Mesothelial cell of epicardium (in vitro differentiated cells): ENCODE results near the gene RCAN2. TPM values are rescaled to one million over a fixed set of nuclear protein-coding genes. Genes with fewer than 3 reads are reported as not detected.

Experiments
- DNase-seq, 2 experiments: peaks; one replicate each; pipeline ENCODE4 v3.0.0; 2021; ENCODE audit warnings: low spot score in 2 of 2; ENCODE audit not compliant: unreplicated experiment in 2 of 2
- H3K27ac Mint-ChIP-seq: 2 replicates; pipeline ENCODE4 v1.8.0; 2021; ENCODE audit warnings: mixed read lengths
- H3K27me3 Mint-ChIP-seq: 2 replicates; pipeline ENCODE4 v1.8.0; 2021; ENCODE audit warnings: low read depth, mixed read lengths
- H3K36me3 Mint-ChIP-seq: 2 replicates; pipeline ENCODE4 v1.8.0; 2021; ENCODE audit warnings: mixed read lengths
- H3K4me1 Mint-ChIP-seq: 2 replicates; pipeline ENCODE4 v1.8.0; 2021; ENCODE audit warnings: mixed read lengths
- H3K4me3 Mint-ChIP-seq: 2 replicates; pipeline ENCODE4 v1.8.0; 2021; ENCODE audit warnings: mild to moderate bottlenecking, moderate library complexity, mixed read lengths
- H3K9me3 Mint-ChIP-seq: 2 replicates; pipeline ENCODE4 v1.8.0; 2021; ENCODE audit warnings: mixed read lengths
- total RNA-seq: library from RNA; stranded (reverse); gene quantifications from 3 replicates; pipeline ENCODE4 v1.2.1, GENCODE V29; 2021
- TF ChIP-seq, protein P1 (sequence below): fragments of 200-600 bp; sonication (generic); IDR thresholded peaks from one replicate; pipeline ENCODE4 v1.5.0; 2021; ENCODE audit warnings: antibody characterized with exemption; ENCODE audit not compliant: unreplicated experiment

RCAN2 gene
- total RNA-seq, 1 donor from 2014 or later = 4.0 TPM

DNA sequence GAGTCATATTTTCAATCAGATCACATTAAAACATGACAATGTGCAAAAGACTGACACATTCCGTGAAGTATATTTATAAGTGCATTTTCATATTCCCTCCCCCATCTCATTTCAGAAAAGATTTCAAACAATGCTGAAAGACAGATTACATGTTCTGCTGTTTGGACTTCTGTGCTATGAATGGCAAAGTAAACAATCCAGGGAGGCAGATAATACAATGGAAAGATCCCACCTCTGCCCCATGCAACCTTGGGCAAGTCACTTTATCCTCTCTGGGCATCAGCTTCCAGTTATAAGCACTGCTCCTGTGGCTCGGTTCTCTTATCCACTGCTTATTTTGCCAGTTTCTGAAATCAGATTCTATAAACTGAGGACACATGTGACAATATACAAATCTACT, 110.2 kb downstream of the RCAN2 start:
- TF ChIP-seq, protein P1, sequence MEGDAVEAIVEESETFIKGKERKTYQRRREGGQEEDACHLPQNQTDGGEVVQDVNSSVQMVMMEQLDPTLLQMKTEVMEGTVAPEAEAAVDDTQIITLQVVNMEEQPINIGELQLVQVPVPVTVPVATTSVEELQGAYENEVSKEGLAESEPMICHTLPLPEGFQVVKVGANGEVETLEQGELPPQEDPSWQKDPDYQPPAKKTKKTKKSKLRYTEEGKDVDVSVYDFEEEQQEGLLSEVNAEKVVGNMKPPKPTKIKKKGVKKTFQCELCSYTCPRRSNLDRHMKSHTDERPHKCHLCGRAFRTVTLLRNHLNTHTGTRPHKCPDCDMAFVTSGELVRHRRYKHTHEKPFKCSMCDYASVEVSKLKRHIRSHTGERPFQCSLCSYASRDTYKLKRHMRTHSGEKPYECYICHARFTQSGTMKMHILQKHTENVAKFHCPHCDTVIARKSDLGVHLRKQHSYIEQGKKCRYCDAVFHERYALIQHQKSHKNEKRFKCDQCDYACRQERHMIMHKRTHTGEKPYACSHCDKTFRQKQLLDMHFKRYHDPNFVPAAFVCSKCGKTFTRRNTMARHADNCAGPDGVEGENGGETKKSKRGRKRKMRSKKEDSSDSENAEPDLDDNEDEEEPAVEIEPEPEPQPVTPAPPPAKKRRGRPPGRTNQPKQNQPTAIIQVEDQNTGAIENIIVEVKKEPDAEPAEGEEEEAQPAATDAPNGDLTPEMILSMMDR = no peak
- Mint-ChIP-seq H3K27ac (no peak overlapping the region), H3K27me3 (no peaks in the 10 kb centered on the region), H3K4me3 (no peak overlapping the region), H3K9me3 (no peaks in the 10 kb centered on the region), H3K4me1 (peaks cover 36% of the 10 kb centered on the region), H3K36me3 (no peaks in the 10 kb centered on the region)
- DNase-seq = no peak

DNA sequence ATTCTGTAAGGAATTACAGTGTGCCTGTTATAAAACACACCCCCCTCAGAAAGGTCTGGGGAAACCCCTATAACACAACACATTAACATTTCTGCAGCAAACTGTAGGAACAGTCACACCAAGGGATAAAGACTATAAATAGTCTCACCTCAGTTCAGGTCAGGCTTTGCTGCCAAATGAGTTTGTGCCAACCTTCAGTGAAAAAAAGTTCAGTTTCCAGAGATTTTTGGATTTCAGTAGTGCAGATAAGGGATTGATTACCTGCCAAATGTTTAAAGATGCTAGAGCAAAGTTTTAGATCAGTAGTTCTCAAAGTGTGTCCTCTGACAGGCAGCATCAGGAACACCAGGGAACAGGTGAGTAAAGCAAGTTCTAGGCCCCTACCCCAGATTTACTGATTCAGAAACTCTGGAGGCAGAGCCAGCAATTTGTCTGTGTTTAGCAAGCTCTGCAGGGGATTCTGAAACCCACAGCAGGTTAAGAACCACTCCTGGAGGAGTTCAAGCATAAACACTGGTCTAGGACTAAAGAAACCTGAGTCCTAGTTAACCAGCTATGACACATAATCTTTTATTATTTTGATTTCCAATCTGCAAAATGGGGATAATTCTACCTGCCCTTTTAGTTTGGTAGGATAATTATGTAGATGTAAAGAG, 111.0 kb downstream of the RCAN2 start:
- H3K9me3 Mint-ChIP-seq = no peaks in the 10 kb centered on the region
- H3K4me3 Mint-ChIP-seq = no peak overlapping the region
- no peaks in the 10 kb centered on the region for H3K36me3 Mint-ChIP-seq
- no peaks in the 10 kb centered on the region for H3K27me3 Mint-ChIP-seq
- peaks cover 36% of the 10 kb centered on the region for H3K4me1 Mint-ChIP-seq
- no peak for DNase-seq
- no peak overlapping the region for H3K27ac Mint-ChIP-seq
- TF ChIP-seq, protein P1 = no peak

DNA sequence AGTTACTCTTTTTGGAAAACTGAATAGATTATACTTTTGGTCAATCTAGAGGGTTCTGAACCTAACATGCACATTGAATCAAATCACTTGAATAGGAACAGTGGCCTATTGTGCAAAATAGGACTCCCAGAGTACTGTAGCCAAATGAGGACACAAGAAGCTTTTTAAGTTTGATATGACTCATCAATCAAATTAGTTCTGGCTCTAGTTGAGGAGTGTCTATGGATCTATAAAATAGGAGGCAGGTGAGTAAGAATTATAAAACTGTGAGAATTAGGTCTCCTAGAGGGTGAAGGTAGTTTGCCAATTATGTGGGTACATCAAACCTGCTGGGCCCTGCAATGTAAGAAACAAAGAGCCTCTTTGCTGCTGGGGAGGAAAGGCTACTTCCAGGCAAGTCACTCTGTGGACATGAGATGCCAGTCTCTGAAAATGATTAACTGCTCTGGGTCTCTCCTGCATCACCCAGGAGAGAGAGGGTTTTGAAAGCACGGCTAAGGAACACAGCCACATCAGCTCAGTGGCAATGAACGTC, 112.3 kb downstream of the RCAN2 start:
- Mint-ChIP-seq H3K36me3 (no peaks in the 10 kb centered on the region), H3K9me3 (no peaks in the 10 kb centered on the region), H3K4me3 (no peak overlapping the region), H3K27ac (no peak overlapping the region), H3K27me3 (no peaks in the 10 kb centered on the region), H3K4me1 (peaks cover 32% of the 10 kb centered on the region)
- no peak for DNase-seq
- TF ChIP-seq, protein P1 = no peak

DNA sequence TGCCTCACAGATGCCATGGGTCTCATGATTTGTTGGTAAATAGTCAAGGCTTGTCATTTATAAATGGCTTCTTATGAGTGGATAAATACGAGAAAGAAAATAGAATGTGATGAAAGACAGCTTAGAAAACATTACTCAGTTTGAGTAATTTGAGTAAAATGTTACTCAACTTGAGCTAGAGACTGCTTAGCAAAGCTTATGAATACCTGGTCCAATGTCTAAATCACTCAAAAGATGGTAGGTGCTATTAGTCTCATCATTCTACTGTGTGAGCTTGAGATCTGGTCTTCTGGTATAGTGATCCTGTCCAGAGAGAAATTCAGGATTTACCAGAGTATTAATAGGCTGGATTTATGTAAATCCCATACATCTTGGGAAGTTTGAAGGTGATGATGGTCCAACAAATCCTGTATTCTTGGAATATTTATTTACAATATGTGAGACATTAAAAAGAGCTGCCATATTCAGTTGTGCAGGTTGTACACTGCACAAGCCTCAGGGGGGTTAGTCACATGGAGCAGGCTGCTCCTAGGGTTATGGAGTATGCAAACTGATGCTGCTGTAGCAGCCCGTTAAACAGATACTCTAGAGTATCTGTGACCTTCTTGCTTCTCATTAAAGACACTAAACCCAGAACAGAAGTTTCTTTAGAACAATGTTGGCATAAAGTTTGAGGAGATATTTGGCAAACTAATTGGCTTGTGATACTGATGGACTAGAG, 112.9 kb downstream of the RCAN2 start:
- no peak overlapping the region for H3K4me3 Mint-ChIP-seq
- TF ChIP-seq, protein P1 = no peak
- H3K36me3 Mint-ChIP-seq = no peaks in the 10 kb centered on the region
- H3K27me3 Mint-ChIP-seq = no peaks in the 10 kb centered on the region
- H3K9me3 Mint-ChIP-seq = no peaks in the 10 kb centered on the region
- no peak for DNase-seq
- H3K4me1 Mint-ChIP-seq = peaks cover 29% of the 10 kb centered on the region
- H3K27ac Mint-ChIP-seq = no peak overlapping the region

DNA sequence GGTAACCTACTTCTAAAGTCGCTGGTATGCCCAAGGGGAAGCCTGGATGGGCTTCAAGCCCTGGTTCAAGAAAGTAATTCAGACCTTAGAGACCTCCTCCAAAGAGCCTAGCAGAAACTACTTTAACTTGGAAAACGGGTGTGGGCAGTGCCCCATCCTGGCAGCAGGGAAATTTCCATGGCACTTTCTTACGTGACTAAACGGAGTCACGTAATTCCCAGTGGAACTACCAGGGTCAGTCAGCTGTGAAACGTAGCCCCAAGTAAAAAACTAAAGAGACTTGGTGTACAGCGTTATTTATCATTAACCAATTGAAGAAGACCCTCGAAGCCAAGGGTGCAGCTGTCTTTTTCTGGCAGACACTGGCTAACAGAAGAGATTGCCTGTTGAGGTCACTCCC, 114.0 kb downstream of the RCAN2 start:
- H3K27me3 Mint-ChIP-seq = peaks cover 3% of the 10 kb centered on the region
- no peaks in the 10 kb centered on the region for H3K9me3 Mint-ChIP-seq
- TF ChIP-seq, protein P1 = no peak
- H3K36me3 Mint-ChIP-seq = no peaks in the 10 kb centered on the region
- H3K4me3 Mint-ChIP-seq = no peak overlapping the region
- DNase-seq = no peak
- H3K27ac Mint-ChIP-seq = no peak overlapping the region
- H3K4me1 Mint-ChIP-seq = peaks cover 19% of the 10 kb centered on the region
